WTC11 (cell line): Measurements from ENCODE around the gene LSM11.

ENCODE experiments used
- CTCF ChIP-seq: fragments of 200-600 bp; IDR thresholded peaks from 2 replicates; pipeline ENCODE4 v1.8.0; 2022; ENCODE audit warnings: antibody characterized with exemption
- NR3C1 ChIP-seq: sonication (generic); formaldehyde crosslinking; conservative IDR thresholded peaks from 2 replicates; pipeline ENCODE4 v1.8.1; 2023; ENCODE audit warnings: low read depth, mild to moderate bottlenecking, missing genetic modification reagents

GRCh38 chr5:157800137-157800536 is 56.6 kb downstream of the LSM11 start:
- TF ChIP-seq CTCF (no peak), NR3C1 (CRISPR knock-in tag) (no peak)
